ENCODE results near the gene GPR84. TPM values are rescaled to one million over a fixed set of nuclear protein-coding genes. Genes with fewer than 3 reads are reported as not detected.
A peak's percentile ranks its signal among the peaks of the same experiment; 100 is the strongest.

GPR84 gene
- polyA plus RNA-seq, 1 donor (not counting 4 experiments of a cell fraction or from before 2014, with no cell fraction given) = 0.12 TPM

DNA sequence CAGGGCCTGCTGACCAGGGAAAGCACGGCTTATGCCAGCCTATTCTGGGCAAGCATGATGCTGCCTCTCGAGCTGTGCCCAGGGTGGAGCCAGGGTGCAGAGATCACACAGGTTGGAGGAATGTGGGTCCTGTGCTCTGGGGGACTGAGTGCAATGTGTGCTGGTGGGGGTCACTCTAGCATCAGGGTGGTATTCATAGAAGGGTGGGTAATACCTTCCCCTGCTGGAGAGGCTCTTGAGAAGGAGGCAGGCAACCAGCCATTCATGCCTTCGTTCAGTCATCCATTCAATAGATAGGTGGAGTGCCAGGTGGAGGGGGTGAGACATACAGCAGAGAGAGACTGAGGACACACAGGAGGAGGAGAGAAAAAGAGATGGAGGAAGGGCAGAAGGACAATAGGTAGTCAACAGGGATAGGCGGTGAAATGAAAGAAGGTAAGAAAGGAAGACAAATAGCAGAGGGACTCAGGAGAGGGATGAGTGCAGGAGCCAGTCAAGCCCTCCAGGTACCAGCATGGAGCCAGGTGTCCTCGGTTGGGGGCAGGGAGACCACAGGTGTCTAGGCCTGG is 25.4 kb upstream of the GPR84 start:
- H3K9me1 ChIP-seq (ENCODE audit: control insufficient read depth, extremely low read depth, insufficient read depth, low read length) = peaks cover 3% of the 10 kb centered on the region
- H3K27ac ChIP-seq (ENCODE audit: control insufficient read depth, insufficient read depth, low read length) = peak overlapping the region; percentile 81
- H3K36me3 ChIP-seq (ENCODE audit: control insufficient read depth in 2 of 2, extremely low read depth in 1 of 2, insufficient read depth in 2 of 2, low read length in 2 of 2) = peaks cover 3 to 15% of the 10 kb centered on the region in 2 experiments
- no peak for DNase-seq (ENCODE audit: low read depth, low spot score)
- H3K4me2 ChIP-seq (ENCODE audit: control insufficient read depth, extremely low read depth, insufficient read depth, low read depth, low read length) = peak overlapping the region; percentile 95
- H3K9ac ChIP-seq (ENCODE audit: control insufficient read depth, extremely low read depth, insufficient read depth, low read length) = peak overlapping the region; percentile 85
- H4K20me1 ChIP-seq (ENCODE audit: control insufficient read depth, extremely low read depth, insufficient read depth, low read length) = peaks cover 5% of the 10 kb centered on the region
- no peak overlapping the region for H2AFZ ChIP-seq (ENCODE audit: control insufficient read depth, low read length)
- FAIRE-seq = no peak
- dilution Hi-C loops (cut with MboI; ENCODE audit: extremely low pct_ligation_motif_present, low sequenced_read_pairs) = no loop called here
- peaks cover 58% of the 10 kb centered on the region for H3K79me2 ChIP-seq (ENCODE audit: control insufficient read depth, insufficient read depth, low read length)
- TF ChIP-seq EZH2 (IDR thresholded peaks at IDR 0.05; ENCODE audit: low read length) (no peak), CTCF (optimal IDR thresholded peaks at IDR 0.05 in 1 of 3, IDR thresholded peaks at IDR 0.05 in 1 of 3, conservative IDR thresholded peaks at IDR 0.05 in 1 of 3; ENCODE audit: extremely low read depth in 1 of 3, insufficient read depth in 2 of 3, low read length in 3 of 3) (no peak)
- H3K4me1 ChIP-seq (ENCODE audit: control insufficient read depth, extremely low read depth, insufficient read depth, low read length) = peaks cover 73% of the 10 kb centered on the region
- H3K27me3 ChIP-seq (ENCODE audit: control insufficient read depth, extremely low read depth, insufficient read depth, low read length) = no peaks in the 10 kb centered on the region
- H3K4me3 ChIP-seq (ENCODE audit: control insufficient read depth in 2 of 3, extremely low read depth in 1 of 3, insufficient read depth in 2 of 3, low read depth in 1 of 3, low read length in 3 of 3) = peak overlapping the region; percentile 83 to 96 (median 88)
- H3K9me3 ChIP-seq (ENCODE audit: control insufficient read depth, low read depth, low read length) = no peaks in the 10 kb centered on the region

- dilution Hi-C loops (cut with MboI; ENCODE audit: extremely low pct_ligation_motif_present, low sequenced_read_pairs) = no loop called here
- FAIRE-seq = no peak
- Histone ChIP-seq H3K36me3 (ENCODE audit: control insufficient read depth in 2 of 2, extremely low read depth in 1 of 2, insufficient read depth in 2 of 2, low read length in 2 of 2) (peaks cover 5 to 12% of the 10 kb centered on the region in 2 experiments), H4K20me1 (ENCODE audit: control insufficient read depth, extremely low read depth, insufficient read depth, low read length) (peaks cover 5% of the 10 kb centered on the region), H3K4me2 (ENCODE audit: control insufficient read depth, extremely low read depth, insufficient read depth, low read depth, low read length) (peak overlapping the region; percentile 95), H3K27me3 (ENCODE audit: control insufficient read depth, extremely low read depth, insufficient read depth, low read length) (no peaks in the 10 kb centered on the region), H3K4me1 (ENCODE audit: control insufficient read depth, extremely low read depth, insufficient read depth, low read length) (peaks cover 68% of the 10 kb centered on the region), H2AFZ (ENCODE audit: control insufficient read depth, low read length) (no peak overlapping the region), H3K27ac (ENCODE audit: control insufficient read depth, insufficient read depth, low read length) (peak overlapping the region; percentile 29), H3K79me2 (ENCODE audit: control insufficient read depth, insufficient read depth, low read length) (peaks cover 63% of the 10 kb centered on the region), H3K9me3 (ENCODE audit: control insufficient read depth, low read depth, low read length) (no peaks in the 10 kb centered on the region), H3K4me3 (ENCODE audit: control insufficient read depth in 2 of 3, extremely low read depth in 1 of 3, insufficient read depth in 2 of 3, low read depth in 1 of 3, low read length in 3 of 3) (peak overlapping the region; percentile 83 to 96 (median 88)), H3K9ac (ENCODE audit: control insufficient read depth, extremely low read depth, insufficient read depth, low read length) (peak overlapping the region; percentile 85), H3K9me1 (ENCODE audit: control insufficient read depth, extremely low read depth, insufficient read depth, low read length) (peaks cover 3% of the 10 kb centered on the region)
- no peak for DNase-seq (ENCODE audit: low read depth, low spot score)
- TF ChIP-seq EZH2 (IDR thresholded peaks at IDR 0.05; ENCODE audit: low read length) (no peak), CTCF (optimal IDR thresholded peaks at IDR 0.05 in 1 of 3, IDR thresholded peaks at IDR 0.05 in 1 of 3, conservative IDR thresholded peaks at IDR 0.05 in 1 of 3; ENCODE audit: extremely low read depth in 1 of 3, insufficient read depth in 2 of 3, low read length in 3 of 3) (no peak)
These were observed 24.8 kb upstream of the GPR84 start for GRCh38 chr12:54389134-54389508.

Data from keratinocyte (primary cell).